Measurements from ENCODE around the gene SSX2IP.
A peak's percentile ranks its signal among the peaks of the same experiment; 100 is the strongest.

SSX2IP gene

GRCh38 chr1:84686223-84686622 lies 4.0 kb downstream of the SSX2IP start:
- H3K56ac ChIP-seq (ENCODE audit: low read length): no peak overlapping the region
- H3K18ac ChIP-seq (ENCODE audit: low read length): no peak overlapping the region
- H2BK15ac ChIP-seq (replicated peaks; ENCODE audit: low read depth): no peak overlapping the region
- H3K79me1 ChIP-seq (ENCODE audit: low read length): peaks cover 17% of the 10 kb centered on the region
- H3K4me1 ChIP-seq (ENCODE audit: control insufficient read depth, low read depth, low read length): peaks cover under 1% of the 10 kb centered on the region
- H3K4ac ChIP-seq (ENCODE audit: low read depth, low read length): no peak overlapping the region
- H3K23ac ChIP-seq (ENCODE audit: low read length): no peak overlapping the region
- H3K9ac ChIP-seq (ENCODE audit: low read length): no peak overlapping the region
- H3K79me2 ChIP-seq (ENCODE audit: control insufficient read depth, insufficient read depth, low read length): peaks cover 24% of the 10 kb centered on the region
- H2BK120ac ChIP-seq (ENCODE audit: low read depth, low read length): no peak overlapping the region
- H3K4me2 ChIP-seq (ENCODE audit: low read length): no peak overlapping the region
- H4K5ac ChIP-seq (ENCODE audit: low read length): no peak overlapping the region
- H2BK5ac ChIP-seq (ENCODE audit: low read length): no peak overlapping the region
- H3K36me3 ChIP-seq (ENCODE audit: control insufficient read depth, insufficient read depth, low read length): no peaks in the 10 kb centered on the region
- no CpG with 5 or more reads among the region's 1 CpG for WGBS (ENCODE audit: extremely low coverage, insufficient coverage, low lambda C conversion rate)
- no peak overlapping the region for H3K27ac ChIP-seq (ENCODE audit: low read depth, low read length)
- H3K27me3 ChIP-seq (ENCODE audit: insufficient read depth, low read length, poor library complexity): no peaks in the 10 kb centered on the region
- DNase-seq: no peak
- no peak overlapping the region for H2AK5ac ChIP-seq (ENCODE audit: low read length)
- H3K4me3 ChIP-seq (ENCODE audit: low read length): no peak overlapping the region
- H4K8ac ChIP-seq (ENCODE audit: low read depth, low read length): no peak overlapping the region

GRCh38 chr1:84683508-84683907 lies 6.8 kb downstream of the SSX2IP start:
- Histone ChIP-seq H3K4me3 (ENCODE audit: low read length) (no peak overlapping the region), H3K79me2 (ENCODE audit: control insufficient read depth, insufficient read depth, low read length) (peaks cover 18% of the 10 kb centered on the region), H2AK5ac (ENCODE audit: low read length) (no peak overlapping the region), H3K4ac (ENCODE audit: low read depth, low read length) (no peak overlapping the region), H3K23ac (ENCODE audit: low read length) (no peak overlapping the region), H2BK120ac (ENCODE audit: low read depth, low read length) (no peak overlapping the region), H2BK15ac (replicated peaks; ENCODE audit: low read depth) (no peak overlapping the region), H3K9ac (ENCODE audit: low read length) (no peak overlapping the region), H3K27ac (ENCODE audit: low read depth, low read length) (no peak overlapping the region), H3K4me2 (ENCODE audit: low read length) (no peak overlapping the region), H3K56ac (ENCODE audit: low read length) (no peak overlapping the region), H3K27me3 (ENCODE audit: insufficient read depth, low read length, poor library complexity) (no peaks in the 10 kb centered on the region), H3K4me1 (ENCODE audit: control insufficient read depth, low read depth, low read length) (no peaks in the 10 kb centered on the region), H2BK5ac (ENCODE audit: low read length) (no peak overlapping the region), H3K79me1 (ENCODE audit: low read length) (peaks cover 12% of the 10 kb centered on the region), H3K36me3 (ENCODE audit: control insufficient read depth, insufficient read depth, low read length) (no peaks in the 10 kb centered on the region), H3K18ac (ENCODE audit: low read length) (no peak overlapping the region), H4K5ac (ENCODE audit: low read length) (no peak overlapping the region), H4K8ac (ENCODE audit: low read depth, low read length) (no peak overlapping the region)
- no peak for DNase-seq
- no CpG with 5 or more reads among the region's 2 CpGs for WGBS (ENCODE audit: extremely low coverage, insufficient coverage, low lambda C conversion rate)

GRCh38 chr1:84682047-84682446 lies 8.2 kb downstream of the SSX2IP start:
- Histone ChIP-seq H2BK5ac (ENCODE audit: low read length) (no peak overlapping the region), H3K36me3 (ENCODE audit: control insufficient read depth, insufficient read depth, low read length) (no peaks in the 10 kb centered on the region), H3K27me3 (ENCODE audit: insufficient read depth, low read length, poor library complexity) (no peaks in the 10 kb centered on the region), H3K4ac (ENCODE audit: low read depth, low read length) (no peak overlapping the region), H3K27ac (ENCODE audit: low read depth, low read length) (no peak overlapping the region), H3K4me1 (ENCODE audit: control insufficient read depth, low read depth, low read length) (no peaks in the 10 kb centered on the region), H3K56ac (ENCODE audit: low read length) (no peak overlapping the region), H4K5ac (ENCODE audit: low read length) (no peak overlapping the region), H3K79me1 (ENCODE audit: low read length) (peaks cover 13% of the 10 kb centered on the region), H2AK5ac (ENCODE audit: low read length) (no peak overlapping the region), H3K23ac (ENCODE audit: low read length) (no peak overlapping the region), H3K9ac (ENCODE audit: low read length) (no peak overlapping the region), H2BK120ac (ENCODE audit: low read depth, low read length) (no peak overlapping the region), H2BK15ac (replicated peaks; ENCODE audit: low read depth) (no peak overlapping the region), H3K18ac (ENCODE audit: low read length) (no peak overlapping the region), H4K8ac (ENCODE audit: low read depth, low read length) (no peak overlapping the region), H3K79me2 (ENCODE audit: control insufficient read depth, insufficient read depth, low read length) (peaks cover 13% of the 10 kb centered on the region), H3K4me3 (ENCODE audit: low read length) (no peak overlapping the region), H3K4me2 (ENCODE audit: low read length) (no peak overlapping the region)
- DNase-seq: no peak
- WGBS (ENCODE audit: extremely low coverage, insufficient coverage, low lambda C conversion rate): no CpG with 5 or more reads among the region's 5 CpGs

- H3K9ac ChIP-seq (ENCODE audit: low read length): no peak overlapping the region
- no peak for DNase-seq
- H3K27ac ChIP-seq (ENCODE audit: low read depth, low read length): no peak overlapping the region
- H3K23ac ChIP-seq (ENCODE audit: low read length): no peak overlapping the region
- peaks cover 2% of the 10 kb centered on the region for H3K79me2 ChIP-seq (ENCODE audit: control insufficient read depth, insufficient read depth, low read length)
- H3K4ac ChIP-seq (ENCODE audit: low read depth, low read length): no peak overlapping the region
- no CpG with 5 or more reads among the region's 7 CpGs for WGBS (ENCODE audit: extremely low coverage, insufficient coverage, low lambda C conversion rate)
- H4K8ac ChIP-seq (ENCODE audit: low read depth, low read length): no peak overlapping the region
- H2BK15ac ChIP-seq (replicated peaks; ENCODE audit: low read depth): no peak overlapping the region
- no peaks in the 10 kb centered on the region for H3K4me1 ChIP-seq (ENCODE audit: control insufficient read depth, low read depth, low read length)
- H3K4me3 ChIP-seq (ENCODE audit: low read length): no peak overlapping the region
- no peak overlapping the region for H4K5ac ChIP-seq (ENCODE audit: low read length)
- H3K56ac ChIP-seq (ENCODE audit: low read length): no peak overlapping the region
- H3K18ac ChIP-seq (ENCODE audit: low read length): no peak overlapping the region
- H2BK5ac ChIP-seq (ENCODE audit: low read length): no peak overlapping the region
- H3K27me3 ChIP-seq (ENCODE audit: insufficient read depth, low read length, poor library complexity): no peaks in the 10 kb centered on the region
- H3K4me2 ChIP-seq (ENCODE audit: low read length): no peak overlapping the region
- no peaks in the 10 kb centered on the region for H3K36me3 ChIP-seq (ENCODE audit: control insufficient read depth, insufficient read depth, low read length)
- no peak overlapping the region for H2AK5ac ChIP-seq (ENCODE audit: low read length)
- H3K79me1 ChIP-seq (ENCODE audit: low read length): peaks cover 5% of the 10 kb centered on the region
- no peak overlapping the region for H2BK120ac ChIP-seq (ENCODE audit: low read depth, low read length)
Observed at GRCh38 chr1:84677415-84678099, 12.7 kb downstream of the SSX2IP start.

- no peak overlapping the region for H2AK5ac ChIP-seq (ENCODE audit: low read length)
Observed at GRCh38 chr1:84675631-84676030, 14.6 kb downstream of the SSX2IP start.

GRCh38 chr1:84675106-84675505 lies 15.2 kb downstream of the SSX2IP start:
- Histone ChIP-seq H3K4me2 (ENCODE audit: low read length) (no peak overlapping the region), H3K4me3 (ENCODE audit: low read length) (no peak overlapping the region), H4K5ac (ENCODE audit: low read length) (no peak overlapping the region), H3K4ac (ENCODE audit: low read depth, low read length) (no peak overlapping the region), H2BK120ac (ENCODE audit: low read depth, low read length) (no peak overlapping the region), H3K18ac (ENCODE audit: low read length) (no peak overlapping the region), H3K79me2 (ENCODE audit: control insufficient read depth, insufficient read depth, low read length) (no peaks in the 10 kb centered on the region), H2BK5ac (ENCODE audit: low read length) (no peak overlapping the region), H3K79me1 (ENCODE audit: low read length) (peaks cover 3% of the 10 kb centered on the region), H3K9ac (ENCODE audit: low read length) (no peak overlapping the region), H3K27me3 (ENCODE audit: insufficient read depth, low read length, poor library complexity) (no peaks in the 10 kb centered on the region), H3K56ac (ENCODE audit: low read length) (no peak overlapping the region), H3K4me1 (ENCODE audit: control insufficient read depth, low read depth, low read length) (no peaks in the 10 kb centered on the region), H2BK15ac (replicated peaks; ENCODE audit: low read depth) (no peak overlapping the region), H3K23ac (ENCODE audit: low read length) (no peak overlapping the region), H3K27ac (ENCODE audit: low read depth, low read length) (no peak overlapping the region), H3K36me3 (ENCODE audit: control insufficient read depth, insufficient read depth, low read length) (no peaks in the 10 kb centered on the region), H4K8ac (ENCODE audit: low read depth, low read length) (no peak overlapping the region), H2AK5ac (ENCODE audit: low read length) (no peak overlapping the region)
- DNase-seq: no peak
- WGBS (ENCODE audit: extremely low coverage, insufficient coverage, low lambda C conversion rate): no CpG with 5 or more reads among the region's 1 CpG

More at GRCh38 chr1:84675631-84676030, 14.6 kb downstream of the SSX2IP start:
- no peak overlapping the region for H3K4me2 ChIP-seq (ENCODE audit: low read length)
- no peak overlapping the region for H2BK120ac ChIP-seq (ENCODE audit: low read depth, low read length)
- H3K18ac ChIP-seq (ENCODE audit: low read length): no peak overlapping the region
- no peak overlapping the region for H3K4me3 ChIP-seq (ENCODE audit: low read length)
- H3K4ac ChIP-seq (ENCODE audit: low read depth, low read length): no peak overlapping the region
- no peaks in the 10 kb centered on the region for H3K36me3 ChIP-seq (ENCODE audit: control insufficient read depth, insufficient read depth, low read length)
- H3K79me1 ChIP-seq (ENCODE audit: low read length): peaks cover 3% of the 10 kb centered on the region
- no peak overlapping the region for H3K23ac ChIP-seq (ENCODE audit: low read length)
- H3K9ac ChIP-seq (ENCODE audit: low read length): no peak overlapping the region
- H2BK5ac ChIP-seq (ENCODE audit: low read length): no peak overlapping the region
- H3K27me3 ChIP-seq (ENCODE audit: insufficient read depth, low read length, poor library complexity): no peaks in the 10 kb centered on the region
- H3K56ac ChIP-seq (ENCODE audit: low read length): no peak overlapping the region
- no peak overlapping the region for H2BK15ac ChIP-seq (replicated peaks; ENCODE audit: low read depth)
- WGBS (ENCODE audit: extremely low coverage, insufficient coverage, low lambda C conversion rate): no CpG with 5 or more reads among the region's 4 CpGs
- H3K4me1 ChIP-seq (ENCODE audit: control insufficient read depth, low read depth, low read length): no peaks in the 10 kb centered on the region
- no peak overlapping the region for H4K8ac ChIP-seq (ENCODE audit: low read depth, low read length)
- DNase-seq: peak; percentile 37
- H4K5ac ChIP-seq (ENCODE audit: low read length): no peak overlapping the region
- H3K27ac ChIP-seq (ENCODE audit: low read depth, low read length): no peak overlapping the region
- H3K79me2 ChIP-seq (ENCODE audit: control insufficient read depth, insufficient read depth, low read length): no peaks in the 10 kb centered on the region
